Endothelial cell of umbilical vein (primary cell): Measurements from ENCODE around the gene PLD1. TPM values are rescaled to one million over a fixed set of nuclear protein-coding genes. Genes with fewer than 3 reads are reported as not detected.

Source experiments
- BruUV-seq: library from RNA; stranded (reverse); fragments of 400-500 nt; replicated peaks from 2 replicates; lab custom pipeline; 2021; lab: Mats Ljungman, UMichigan
- CTCF ChIA-PET: fragments of 300-600, 350-600 bp; sonication (Branson Sonifier 250); formaldehyde crosslinking; loops from one replicate; lab custom pipeline; 2021; ENCODE audit warnings: antibody characterized with exemption, inconsistent platforms; lab: Charles Lee
- POLR2A ChIA-PET: fragments of 300-600, 350-600 bp; sonication (Branson Sonifier 250); formaldehyde crosslinking; loops from one replicate; lab custom pipeline; 2021; ENCODE audit warnings: antibody characterized with exemption, inconsistent platforms; lab: Charles Lee
- DNase-seq: peaks from one replicate; pipeline ENCODE4 v3.0.0-alpha.2; 2011; ENCODE audit warnings: low read depth, low spot score
- FAIRE-seq: peaks from 2 replicates; lab custom pipeline; 2011; peaks lifted over from hg19 to GRCh38; lab: Jason Lieb, UNC
- H2AFZ ChIP-seq: 2 replicates; pipeline ENCODE4 v1.6.0; 2012; ENCODE audit warnings: low read depth, low read length, control low read depth, inconsistent platforms
- H3K27ac ChIP-seq: 2 replicates; pipeline ENCODE4 v1.5.1; 2011; ENCODE audit warnings: low read depth, mild to moderate bottlenecking, control low read depth, low read length, moderate library complexity; ENCODE audit not compliant: insufficient read depth
- H3K27me3 ChIP-seq, 2 experiments: 2 replicates each; pipeline versions ENCODE4 v1.6.0 to v1.6.1; 2011; ENCODE audit warnings: low read length in 2 of 2, mixed read lengths in 1 of 2; ENCODE audit not compliant: control insufficient read depth in 2 of 2, insufficient read depth in 2 of 2
- H3K36me3 ChIP-seq, 2 experiments: 2 replicates in 1 of 2; 3 replicates in 1 of 2; pipeline ENCODE4 v1.5.1; 2011; ENCODE audit warnings: low read length in 2 of 2, mild to moderate bottlenecking in 1 of 2, moderate library complexity in 1 of 2; ENCODE audit not compliant: control insufficient read depth in 2 of 2, insufficient read depth in 2 of 2; ENCODE audit errors: extremely low read depth in 1 of 2
- H3K4me1 ChIP-seq: 3 replicates; pipeline ENCODE4 v1.5.1; 2011; ENCODE audit warnings: mild to moderate bottlenecking, low read length; ENCODE audit not compliant: control insufficient read depth, insufficient read depth; ENCODE audit errors: extremely low read depth
- H3K4me2 ChIP-seq: 2 replicates; pipeline ENCODE4 v1.6.1; 2011; ENCODE audit warnings: low read length, control low read depth, mixed read lengths; ENCODE audit not compliant: insufficient read depth
- H3K4me3 ChIP-seq, 3 experiments: fragments of 200-600 bp in 1 of 3; sonication (generic), shearing (Covaris generic) in 1 of 3; replicated peaks in 1 of 3; 2 replicates each; pipeline ENCODE4 v1.5.1; 2011 to 2016; ENCODE audit warnings: control low read depth in 3 of 3, low read length in 3 of 3, mild to moderate bottlenecking in 2 of 3, inconsistent platforms in 1 of 3, low read depth in 1 of 3, moderate library complexity in 1 of 3; ENCODE audit not compliant: insufficient read depth in 1 of 3
- H3K79me2 ChIP-seq: 2 replicates; pipeline ENCODE4 v1.6.0; 2012; ENCODE audit warnings: low read length, inconsistent platforms; ENCODE audit not compliant: control insufficient read depth, insufficient read depth
- H3K9ac ChIP-seq: replicated peaks from 2 replicates; pipeline ENCODE3; 2011; ENCODE audit warnings: low read length, control low read depth; ENCODE audit not compliant: insufficient read depth; ENCODE audit errors: extremely low read depth
- H3K9me1 ChIP-seq: replicated peaks from 3 replicates; pipeline ENCODE4 v1.6.0; 2011; ENCODE audit warnings: mild to moderate bottlenecking, low read length; ENCODE audit not compliant: control insufficient read depth, insufficient read depth; ENCODE audit errors: extremely low read depth
- H3K9me3 ChIP-seq: replicated peaks from 2 replicates; pipeline ENCODE4 v1.5.1; 2012; ENCODE audit warnings: low read length, inconsistent platforms; ENCODE audit not compliant: control insufficient read depth, insufficient read depth
- H4K20me1 ChIP-seq: replicated peaks from 2 replicates; pipeline ENCODE3; 2011; ENCODE audit warnings: mild to moderate bottlenecking, low read length; ENCODE audit not compliant: control insufficient read depth, insufficient read depth; ENCODE audit errors: extremely low read depth
- EZH2 ChIP-seq: IDR thresholded peaks from 2 replicates; pipeline ENCODE4 v1.6.1; 2012; ENCODE audit warnings: borderline replicate concordance, low read depth, mild to moderate bottlenecking, moderate library complexity, low read length, inconsistent platforms; ENCODE audit not compliant: severe bottlenecking
- FOS ChIP-seq: IDR thresholded peaks from 2 replicates; pipeline ENCODE4 v1.6.1; 2011; ENCODE audit warnings: mild to moderate bottlenecking, low read length, moderate library complexity, borderline replicate concordance; ENCODE audit not compliant: insufficient read depth
- GATA2 ChIP-seq: IDR thresholded peaks from 2 replicates; pipeline ENCODE4 v1.7.0; 2011; ENCODE audit warnings: low read depth, mild to moderate bottlenecking, moderate library complexity, mixed read lengths, low read length; ENCODE audit not compliant: insufficient read length, insufficient read depth
- JUN ChIP-seq: IDR thresholded peaks from 2 replicates; pipeline ENCODE4 v1.6.1; 2011; ENCODE audit warnings: borderline replicate concordance, low read depth; ENCODE audit not compliant: insufficient read length, insufficient read depth
- MYC ChIP-seq: IDR thresholded peaks from one replicate; pipeline ENCODE4 v1.6.1; 2011; ENCODE audit warnings: mild to moderate bottlenecking, low read depth, low read length
- POLR2A ChIP-seq: IDR thresholded peaks from 2 replicates; pipeline ENCODE4 v1.6.1; 2012; ENCODE audit warnings: low read depth, mild to moderate bottlenecking, control low read depth, low read length
- POLR2AphosphoS5 ChIP-seq: IDR thresholded peaks from 2 replicates; pipeline ENCODE4 v1.6.1; 2012; ENCODE audit warnings: low read depth, mild to moderate bottlenecking, control low read depth, low read length, moderate library complexity; ENCODE audit not compliant: insufficient read depth
- dilution Hi-C: fragments of 300-500 bp; cut with MboI; formaldehyde crosslinking; loops from one replicate; pipeline ENCODE4 v1.15.0; 2019; ENCODE audit warnings: low sequenced_read_pairs; ENCODE audit not compliant: extremely low pct_ligation_motif_present
- intact Hi-C: fragments of 100-400 bp; cut with micrococcal nuclease; formaldehyde crosslinking; loops from one replicate; pipeline ENCODE4 v1.10.0; 2022
- polyA plus RNA-seq, 4 experiments: library from polyadenylated mRNA; depleted of rRNA in 3 of 4; stranded (reverse) in 3 of 4; unstranded in 1 of 4; fragments of >200 nt; gene quantifications; 2 replicates each; pipeline versions ENCODE4 v1.2.1 to v1.2.3, GENCODE V29; 2011 to 2012; ENCODE audit warnings: missing spikeins in 1 of 4
- total RNA-seq: library from RNA; stranded (reverse); gene quantifications from 2 replicates; pipeline ENCODE4 v1.2.3, GENCODE V29; 2021
- TF ChIP-seq, protein P1 (sequence below): IDR thresholded peaks from 2 replicates; pipeline ENCODE4 v1.6.1; 2011; ENCODE audit not compliant: insufficient read depth, insufficient read length
- TF ChIP-seq, protein P2 (sequence below), 2 donors: IDR thresholded peaks; 1 replicate in 1 of 2; 2 replicates in 1 of 2; pipeline ENCODE4 v1.5.1; 2011; ENCODE audit warnings: low read length in 2 of 2, mild to moderate bottlenecking in 2 of 2, moderate library complexity in 2 of 2, control low read depth in 1 of 2, inconsistent platforms in 1 of 2, low read depth in 1 of 2; ENCODE audit not compliant: insufficient read depth in 1 of 2; ENCODE audit errors: extremely low read depth in 1 of 2

PLD1 gene
- total and polyA plus RNA-seq, 2 donors (not counting 3 experiments of a cell fraction or from before 2014, with no cell fraction given) = 42.0 to 108 TPM

DNA sequence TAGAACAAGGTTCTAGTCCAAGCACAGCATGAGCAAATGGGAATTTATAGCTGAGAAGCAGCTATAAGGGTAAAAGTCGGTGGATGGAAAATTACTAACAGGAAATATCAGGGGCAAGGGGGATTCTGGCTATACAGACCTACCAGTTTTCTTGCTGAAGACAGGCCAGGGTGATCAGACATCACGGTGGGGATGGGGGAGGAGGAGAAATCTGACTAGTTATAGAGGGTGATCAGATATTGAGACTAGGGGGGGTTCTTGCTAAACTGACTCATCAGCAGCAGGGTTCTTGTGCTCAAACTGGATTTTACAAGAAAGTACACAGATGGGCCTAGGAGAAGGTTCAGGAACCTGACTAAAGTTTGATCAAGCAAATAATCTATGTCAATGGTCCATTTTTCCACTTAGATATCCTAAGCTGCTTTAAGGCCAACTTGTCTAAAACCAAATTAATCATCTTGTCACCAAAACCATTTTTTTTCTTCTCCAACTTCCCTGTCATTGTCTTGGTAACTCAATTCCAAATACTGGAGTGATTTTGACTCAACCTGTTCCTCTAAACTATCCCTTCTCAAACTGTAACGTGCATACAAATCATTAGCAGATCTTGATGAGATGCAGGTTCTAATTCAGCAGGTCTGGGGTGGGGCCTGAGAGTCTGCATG is 37.4 kb upstream of the PLD1 start:
- CTCF ChIA-PET = interaction anchor here (0.5 to 1.0 kb wide), 2 partner anchors 13 to 152 kb away, joined by 3 read pairs; no protein-coding TSS in a partner anchor
- Histone ChIP-seq H3K4me1 (peaks cover 36% of the 10 kb centered on the region), H3K27ac (no peak overlapping the region), H3K79me2 (no peaks in the 10 kb centered on the region), H2AFZ (no peak overlapping the region), H3K9me3 (no peaks in the 10 kb centered on the region), H4K20me1 (no peaks in the 10 kb centered on the region), H3K9me1 (no peaks in the 10 kb centered on the region), H3K36me3 (no peaks in the 10 kb centered on the region), H3K9ac (no peak overlapping the region), H3K4me3 (no peak overlapping the region), H3K27me3 (no peaks in the 10 kb centered on the region), H3K4me2 (no peak overlapping the region)
- dilution Hi-C loops = no loop called here
- POLR2A ChIA-PET = no interaction called here
- TF ChIP-seq POLR2A (no peak), JUN (no peak), MYC (no peak), GATA2 (no peak), EZH2 (no peak), FOS (no peak), POLR2AphosphoS5 (no peak)
- TF ChIP-seq, protein P1, sequence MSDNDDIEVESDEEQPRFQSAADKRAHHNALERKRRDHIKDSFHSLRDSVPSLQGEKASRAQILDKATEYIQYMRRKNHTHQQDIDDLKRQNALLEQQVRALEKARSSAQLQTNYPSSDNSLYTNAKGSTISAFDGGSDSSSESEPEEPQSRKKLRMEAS = no peak
- TF ChIP-seq, protein P2, sequence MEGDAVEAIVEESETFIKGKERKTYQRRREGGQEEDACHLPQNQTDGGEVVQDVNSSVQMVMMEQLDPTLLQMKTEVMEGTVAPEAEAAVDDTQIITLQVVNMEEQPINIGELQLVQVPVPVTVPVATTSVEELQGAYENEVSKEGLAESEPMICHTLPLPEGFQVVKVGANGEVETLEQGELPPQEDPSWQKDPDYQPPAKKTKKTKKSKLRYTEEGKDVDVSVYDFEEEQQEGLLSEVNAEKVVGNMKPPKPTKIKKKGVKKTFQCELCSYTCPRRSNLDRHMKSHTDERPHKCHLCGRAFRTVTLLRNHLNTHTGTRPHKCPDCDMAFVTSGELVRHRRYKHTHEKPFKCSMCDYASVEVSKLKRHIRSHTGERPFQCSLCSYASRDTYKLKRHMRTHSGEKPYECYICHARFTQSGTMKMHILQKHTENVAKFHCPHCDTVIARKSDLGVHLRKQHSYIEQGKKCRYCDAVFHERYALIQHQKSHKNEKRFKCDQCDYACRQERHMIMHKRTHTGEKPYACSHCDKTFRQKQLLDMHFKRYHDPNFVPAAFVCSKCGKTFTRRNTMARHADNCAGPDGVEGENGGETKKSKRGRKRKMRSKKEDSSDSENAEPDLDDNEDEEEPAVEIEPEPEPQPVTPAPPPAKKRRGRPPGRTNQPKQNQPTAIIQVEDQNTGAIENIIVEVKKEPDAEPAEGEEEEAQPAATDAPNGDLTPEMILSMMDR (IDR thresholded peaks at IDR 0.05; ENCODE audit: extremely low read depth in 1 of 2, insufficient read depth in 1 of 2, low read depth in 1 of 2, low read length in 2 of 2) = no peak
- FAIRE-seq (no peak), DNase-seq (no peak)
- BruUV-seq = no TSS peak
- intact Hi-C loops = no loop called here
